B cell (primary cell): Measurements from ENCODE around the gene CAMTA2. TPM values are rescaled to one million over a fixed set of nuclear protein-coding genes. Genes with fewer than 3 reads are reported as not detected.
A peak's percentile ranks its signal among the peaks of the same experiment; 100 is the strongest.

Source experiments
- ATAC-seq: fragments of 200-7000 bp; cut with Tn5 transposase; one replicate; pipeline ENCODE4 v1.10.0; 2021; ENCODE audit warnings: low read depth, mild to moderate bottlenecking, moderate number of reproducible peaks, moderate library complexity
- CTCF ChIA-PET: fragments of 350-600 bp; sonication (Branson Sonifier 250); formaldehyde crosslinking; loops from one replicate; lab custom pipeline; 2021; ENCODE audit warnings: antibody characterized with exemption, inconsistent platforms; lab: Charles Lee
- POLR2A ChIA-PET: fragments of 350-600 bp; sonication (Branson Sonifier 250); formaldehyde crosslinking; loops from one replicate; lab custom pipeline; 2021; ENCODE audit warnings: antibody characterized with exemption; lab: Charles Lee
- DNase-seq: peaks from one replicate; pipeline ENCODE4 v3.0.0; 2013
- H2AFZ ChIP-seq: 2 replicates; pipeline ENCODE4 v1.6.1; 2012; ENCODE audit warnings: mild to moderate bottlenecking, low read depth, low read length; ENCODE audit not compliant: insufficient read depth, poor library complexity, severe bottlenecking
- H3K27ac ChIP-seq, 2 donors: 1 replicate in 1 of 2; 2 replicates in 1 of 2; pipeline ENCODE4 v1.5.1; 2012 to 2013; ENCODE audit warnings: low read length in 2 of 2, mild to moderate bottlenecking in 2 of 2, moderate library complexity in 1 of 2
- H3K27me3 ChIP-seq, 4 experiments: fragments of 200-600 bp in 1 of 4; sonication (generic) in 1 of 4; replicated peaks in 1 of 4; 1 replicate in 2 of 4; 2 replicates in 2 of 4; pipeline versions ENCODE4 v1.6.1 to v1.7.0; 2013 to 2016; ENCODE audit warnings: low read length in 3 of 4, mild to moderate bottlenecking in 2 of 4, mixed read lengths in 1 of 4, moderate library complexity in 1 of 4; ENCODE audit not compliant: insufficient read depth in 4 of 4, control insufficient read depth in 3 of 4; ENCODE audit errors: control extremely low read depth in 1 of 4
- H3K36me3 ChIP-seq, 2 experiments: replicated peaks in 1 of 2; 1 replicate in 1 of 2; 2 replicates in 1 of 2; pipeline versions ENCODE4 v1.6.1 to v1.7.1; 2013; ENCODE audit warnings: low read length in 1 of 2; ENCODE audit not compliant: insufficient read depth in 2 of 2, control insufficient read depth in 1 of 2; ENCODE audit errors: control extremely low read depth in 1 of 2, extremely low read depth in 1 of 2
- H3K4me1 ChIP-seq, 2 donors: fragments of 200-600 bp in 1 of 2; sonication (generic) in 1 of 2; 1 replicate in 1 of 2; 2 replicates in 1 of 2; pipeline versions ENCODE4 v1.5.1 to v1.6.1; 2013 to 2017; ENCODE audit warnings: low read length in 2 of 2; ENCODE audit not compliant: control insufficient read depth in 2 of 2, insufficient read depth in 2 of 2
- H3K4me2 ChIP-seq: replicated peaks from 2 replicates; pipeline ENCODE3; 2012; ENCODE audit warnings: mild to moderate bottlenecking, low read depth, low read length; ENCODE audit not compliant: poor library complexity, severe bottlenecking
- H3K4me3 ChIP-seq, 5 experiments: fragments of 200-600 bp in 1 of 5; sonication (generic) in 1 of 5; 1 replicate in 3 of 5; 2 replicates in 2 of 5; pipeline versions ENCODE4 v1.5.1 to v1.7.0; 2011 to 2016; ENCODE audit warnings: low read length in 4 of 5, mild to moderate bottlenecking in 4 of 5, low read depth in 2 of 5, control low read depth in 1 of 5, moderate library complexity in 1 of 5; ENCODE audit not compliant: insufficient read depth in 1 of 5; ENCODE audit errors: control extremely low read depth in 1 of 5, extremely low read depth in 1 of 5
- H3K79me2 ChIP-seq: fragments of 200-600 bp; sonication (generic); one replicate; pipeline ENCODE4 v1.6.0; 2016; ENCODE audit warnings: low read length; ENCODE audit not compliant: control insufficient read depth, insufficient read depth
- H3K9ac ChIP-seq: fragments of 200-600 bp; sonication (generic); 2 replicates; pipeline ENCODE4 v1.6.1; 2017; ENCODE audit warnings: mild to moderate bottlenecking, low read length, moderate library complexity
- H3K9me3 ChIP-seq, 3 donors: one replicate each; pipeline versions ENCODE4 v1.6.1 to v1.7.1; 2013; ENCODE audit warnings: low read length in 2 of 3; ENCODE audit not compliant: control insufficient read depth in 2 of 3, insufficient read depth in 1 of 3; ENCODE audit errors: control extremely low read depth in 1 of 3
- H4K20me1 ChIP-seq: 2 replicates; pipeline ENCODE4 v1.6.0; 2012; ENCODE audit warnings: mild to moderate bottlenecking, low read length; ENCODE audit not compliant: insufficient read depth, control insufficient read depth, poor library complexity, severe bottlenecking
- H3K27ac Mint-ChIP-seq: one replicate; pipeline ENCODE4 v1.8.0; 2021; ENCODE audit warnings: mixed read lengths
- H3K27me3 Mint-ChIP-seq: one replicate; pipeline ENCODE4 v1.8.0; 2021; ENCODE audit warnings: mixed read lengths
- H3K4me1 Mint-ChIP-seq: one replicate; pipeline ENCODE4 v1.8.0; 2021; ENCODE audit warnings: mixed read lengths
- H3K4me3 Mint-ChIP-seq: one replicate; pipeline ENCODE4 v1.8.0; 2021; ENCODE audit warnings: mixed read lengths
- H3K9me3 Mint-ChIP-seq: one replicate; pipeline ENCODE4 v1.8.0; 2022; ENCODE audit warnings: mixed read lengths; ENCODE audit not compliant: insufficient read depth
- EZH2 ChIP-seq: IDR thresholded peaks from 2 replicates; pipeline ENCODE4 v1.6.1; 2012; ENCODE audit warnings: borderline replicate concordance, low read depth, mild to moderate bottlenecking, moderate library complexity, low read length; ENCODE audit not compliant: insufficient read depth, poor library complexity, severe bottlenecking
- WGBS: methylation state at CpG from one replicate; pipeline ENCODE4 v1.1.5; 2013; ENCODE audit warnings: missing lambda C conversion rate; ENCODE audit not compliant: insufficient coverage; 5-methylcytosine and 5-hydroxymethylcytosine counted together
- intact Hi-C: fragments of 100-400 bp; cut with micrococcal nuclease; formaldehyde crosslinking; loops from one replicate; pipeline ENCODE4 v1.10.0; 2022
- polyA plus RNA-seq: library from polyadenylated mRNA; depleted of rRNA; stranded (reverse); fragments of >200 nt; gene quantifications from 2 replicates; pipeline ENCODE4 v1.2.3, GENCODE V29; 2012
- total RNA-seq, 2 donors: library from RNA; stranded (reverse); fragments of 120-200 nt in 1 of 2; gene quantifications; 1 replicate in 1 of 2; 2 replicates in 1 of 2; pipeline versions ENCODE4 v1.2.3 to v1.2.4, GENCODE V29; 2013 to 2022
- TF ChIP-seq, protein P1 (sequence below): fragments of 200-600 bp; IDR thresholded peaks from one replicate; pipeline ENCODE4 v1.8.0; 2022; ENCODE audit warnings: antibody characterized with exemption, mild to moderate bottlenecking

The CAMTA2 gene
- total and polyA plus RNA-seq, 2 donors (not counting 1 experiment from before 2014, with no cell fraction given), result 48.3 to 57.9 TPM

DNA sequence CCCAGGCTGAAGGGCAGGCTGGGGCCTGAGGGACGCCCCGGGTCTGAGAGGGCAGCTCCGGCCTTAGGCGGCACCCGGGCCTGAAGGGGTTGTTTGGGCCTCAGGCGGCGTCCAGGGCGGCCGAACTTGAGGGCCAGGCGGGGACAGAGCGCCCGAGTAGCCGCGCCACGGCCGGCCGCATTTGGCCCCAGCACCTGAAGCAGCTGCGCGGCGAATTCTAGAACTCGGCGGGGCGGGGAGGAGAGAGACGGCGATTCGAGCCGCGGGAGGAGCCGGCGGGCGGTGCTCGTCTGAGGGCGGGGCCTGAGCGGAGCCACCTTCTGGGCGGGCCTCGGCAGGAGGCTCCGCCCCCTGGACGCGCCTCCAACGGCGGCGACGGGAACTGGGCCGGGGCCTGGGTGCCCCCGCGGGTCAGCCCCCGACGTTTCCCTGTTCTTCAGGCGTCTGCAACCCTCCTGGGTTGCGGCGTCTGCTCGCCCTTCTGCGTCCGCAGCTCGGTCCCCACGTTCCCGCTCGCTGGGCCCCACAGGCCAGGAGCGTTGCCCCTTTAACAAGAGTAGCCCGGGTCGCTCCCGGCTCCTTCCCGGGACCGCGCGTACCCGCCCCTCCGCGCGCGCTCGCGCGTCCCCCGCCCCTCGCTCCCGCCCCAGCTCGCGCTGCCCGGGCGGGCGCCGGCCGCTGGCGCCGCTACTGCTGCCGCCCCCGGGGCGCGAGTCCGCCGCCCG lies 10.0 kb upstream of the CAMTA2 start, which contains the start of the genes INCA1 and KIF1C:
TSS of gene INCA1 (minus strand) at position 221 of the 725 bp plus-strand sequence. CDS start 3,085 bp downstream, outside the sequence.
TSS of gene KIF1C (plus strand) at position 649 of the 725 bp plus-strand sequence. CDS start 2,297 bp downstream, outside the sequence.
- H3K4me3 Mint-ChIP-seq, result peak within 1 kb of the TSS; percentile 85
- Histone ChIP-seq H3K79me2 (no peaks in the 10 kb centered on the region), H3K27ac (peak within 1 kb of the TSS in 1 of 2 donors; percentile 65), H3K36me3 (no peaks in the 10 kb centered on the region), H4K20me1 (peaks cover 8% of the 10 kb centered on the region), H3K9ac (peak within 1 kb of the TSS; percentile 75), H3K9me3 (no peaks in the 10 kb centered on the region), H3K4me1 (peaks cover 22 to 26% of the 10 kb centered on the region in 2 donors), H3K4me3 (peak within 1 kb of the TSS; percentile 34 to 73 (median 66)), H3K27me3 (peaks cover 0 to 13% (median 2%) of the 10 kb centered on the region in 4 experiments), H3K4me2 (peak within 1 kb of the TSS; percentile 97), H2AFZ (peak within 1 kb of the TSS; percentile 91)
- peak; percentile 96 for ATAC-seq
- POLR2A ChIA-PET, result interaction anchor here (0.5 to 3.1 kb wide), 8 partner anchors 9 to 85 kb away, joined by 3 to 16 read pairs (median 6); partner anchors contain the start of genes CAMTA2, PFN1, RNF167 and SLC25A11
- peak; percentile 95 for DNase-seq
- CTCF ChIA-PET, result interaction anchor here (0.9 to 3.5 kb wide), 7 partner anchors 10 to 117 kb away, joined by 3 to 26 read pairs (median 4); partner anchors contain the start of genes CAMTA2, PFN1, RNF167 and SLC25A11
- WGBS, result under 1% methylated on average over 93 of the region's 93 CpGs
- no peaks in the 10 kb centered on the region for H3K9me3 Mint-ChIP-seq
- intact Hi-C loops, result loop anchor here (1.0 to 5.0 kb wide), 8 partner anchors 10 to 81 kb away; partner anchors contain the start of genes CAMTA2, PFN1, RNF167 and SLC25A11
- no peaks in the 10 kb centered on the region for H3K27me3 Mint-ChIP-seq
- H3K4me1 Mint-ChIP-seq, result peaks cover 21% of the 10 kb centered on the region
- TF ChIP-seq, protein P1, sequence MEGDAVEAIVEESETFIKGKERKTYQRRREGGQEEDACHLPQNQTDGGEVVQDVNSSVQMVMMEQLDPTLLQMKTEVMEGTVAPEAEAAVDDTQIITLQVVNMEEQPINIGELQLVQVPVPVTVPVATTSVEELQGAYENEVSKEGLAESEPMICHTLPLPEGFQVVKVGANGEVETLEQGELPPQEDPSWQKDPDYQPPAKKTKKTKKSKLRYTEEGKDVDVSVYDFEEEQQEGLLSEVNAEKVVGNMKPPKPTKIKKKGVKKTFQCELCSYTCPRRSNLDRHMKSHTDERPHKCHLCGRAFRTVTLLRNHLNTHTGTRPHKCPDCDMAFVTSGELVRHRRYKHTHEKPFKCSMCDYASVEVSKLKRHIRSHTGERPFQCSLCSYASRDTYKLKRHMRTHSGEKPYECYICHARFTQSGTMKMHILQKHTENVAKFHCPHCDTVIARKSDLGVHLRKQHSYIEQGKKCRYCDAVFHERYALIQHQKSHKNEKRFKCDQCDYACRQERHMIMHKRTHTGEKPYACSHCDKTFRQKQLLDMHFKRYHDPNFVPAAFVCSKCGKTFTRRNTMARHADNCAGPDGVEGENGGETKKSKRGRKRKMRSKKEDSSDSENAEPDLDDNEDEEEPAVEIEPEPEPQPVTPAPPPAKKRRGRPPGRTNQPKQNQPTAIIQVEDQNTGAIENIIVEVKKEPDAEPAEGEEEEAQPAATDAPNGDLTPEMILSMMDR, result no peak
- TF ChIP-seq EZH2, result no peak
- H3K27ac Mint-ChIP-seq, result peak within 1 kb of the TSS; percentile 83
